ENCODE data around the gene RBM28.

- TF ChIP-seq, protein P1, sequence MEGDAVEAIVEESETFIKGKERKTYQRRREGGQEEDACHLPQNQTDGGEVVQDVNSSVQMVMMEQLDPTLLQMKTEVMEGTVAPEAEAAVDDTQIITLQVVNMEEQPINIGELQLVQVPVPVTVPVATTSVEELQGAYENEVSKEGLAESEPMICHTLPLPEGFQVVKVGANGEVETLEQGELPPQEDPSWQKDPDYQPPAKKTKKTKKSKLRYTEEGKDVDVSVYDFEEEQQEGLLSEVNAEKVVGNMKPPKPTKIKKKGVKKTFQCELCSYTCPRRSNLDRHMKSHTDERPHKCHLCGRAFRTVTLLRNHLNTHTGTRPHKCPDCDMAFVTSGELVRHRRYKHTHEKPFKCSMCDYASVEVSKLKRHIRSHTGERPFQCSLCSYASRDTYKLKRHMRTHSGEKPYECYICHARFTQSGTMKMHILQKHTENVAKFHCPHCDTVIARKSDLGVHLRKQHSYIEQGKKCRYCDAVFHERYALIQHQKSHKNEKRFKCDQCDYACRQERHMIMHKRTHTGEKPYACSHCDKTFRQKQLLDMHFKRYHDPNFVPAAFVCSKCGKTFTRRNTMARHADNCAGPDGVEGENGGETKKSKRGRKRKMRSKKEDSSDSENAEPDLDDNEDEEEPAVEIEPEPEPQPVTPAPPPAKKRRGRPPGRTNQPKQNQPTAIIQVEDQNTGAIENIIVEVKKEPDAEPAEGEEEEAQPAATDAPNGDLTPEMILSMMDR (IDR thresholded peaks at IDR 0.05; ENCODE audit: borderline replicate concordance, extremely low read depth, low read length, poor library complexity, severe bottlenecking), result no peak
- TF ChIP-seq EZH2 (IDR thresholded peaks at IDR 0.05; ENCODE audit: borderline replicate concordance, low read depth, low read length, severe bottlenecking), result no peak
Measured at GRCh38 chr7:128366300-128366699, 22.6 kb upstream of the RBM28 start.

Data from DND-41 (cell line).